Neural cell (in vitro differentiated cells): ENCODE data around the gene FOCAD. TPM values are rescaled to one million over a fixed set of nuclear protein-coding genes. Genes with fewer than 3 reads are reported as not detected.

Source experiments
- H2AFZ ChIP-seq: fragments of 200-600, 300-800 bp; sonication (generic), shearing (Covaris generic); 2 replicates; pipeline ENCODE4 v1.6.0; 2014; ENCODE audit warnings: low read depth, mild to moderate bottlenecking, antibody characterized with exemption, low read length, moderate library complexity
- H3F3A ChIP-seq: fragments of 200-600 bp; shearing (Covaris generic); 2 replicates; pipeline ENCODE4 v1.6.1; 2016; ENCODE audit warnings: mild to moderate bottlenecking, moderate library complexity, mixed read lengths, antibody characterized with exemption, low read length; ENCODE audit not compliant: insufficient read depth, poor library complexity, severe bottlenecking
- H3K27ac ChIP-seq: fragments of 200-600, 300-800 bp; sonication (generic), shearing (Covaris generic); 2 replicates; pipeline ENCODE4 v1.5.1; 2014; ENCODE audit warnings: mild to moderate bottlenecking, low read length, moderate library complexity
- H3K27me3 ChIP-seq: fragments of 300-800, 200-600 bp; sonication (generic), shearing (Covaris generic); 2 replicates; pipeline ENCODE4 v1.6.0; 2014; ENCODE audit warnings: mild to moderate bottlenecking, low read depth, low read length, moderate library complexity; ENCODE audit not compliant: insufficient read depth
- H3K36me3 ChIP-seq: fragments of 300-800, 200-600 bp; sonication (generic), shearing (Covaris generic); 2 replicates; pipeline ENCODE4 v1.5.1; 2014; ENCODE audit warnings: mild to moderate bottlenecking, antibody characterized with exemption, low read length, moderate library complexity; ENCODE audit not compliant: insufficient read depth
- H3K4me2 ChIP-seq: fragments of 300-800, 200-600 bp; sonication (generic), shearing (Covaris generic); 2 replicates; pipeline ENCODE4 v1.6.0; 2014; ENCODE audit warnings: mild to moderate bottlenecking, low read length
- H3K4me3 ChIP-seq: fragments of 300-800, 200-600 bp; sonication (generic), shearing (Covaris generic); 2 replicates; pipeline ENCODE4 v1.5.1; 2014; ENCODE audit warnings: mild to moderate bottlenecking, low read length, moderate library complexity
- H3K79me2 ChIP-seq: fragments of 200-600 bp; shearing (Covaris generic); replicated peaks from 2 replicates; pipeline ENCODE4 v1.6.0; 2014; ENCODE audit warnings: mild to moderate bottlenecking, low read length, moderate library complexity; ENCODE audit not compliant: insufficient read depth
- H3K9ac ChIP-seq: fragments of 300-800, 200-600 bp; sonication (generic), shearing (Covaris generic); 2 replicates; pipeline ENCODE4 v1.6.1; 2016; ENCODE audit warnings: mild to moderate bottlenecking, low read length, mixed read lengths
- H3K9me2 ChIP-seq: fragments of 200-600 bp; shearing (Covaris generic); 2 replicates; pipeline ENCODE4 v1.6.1; 2016; ENCODE audit warnings: mild to moderate bottlenecking, low read length, mixed read lengths; ENCODE audit not compliant: insufficient read depth
- H3K9me3 ChIP-seq: fragments of 200-600, 300-800 bp; sonication (generic), shearing (Covaris generic); 2 replicates; pipeline ENCODE4 v1.6.1; 2016; ENCODE audit warnings: mild to moderate bottlenecking, mixed run types, low read length, moderate library complexity, mixed read lengths
- H4K20me1 ChIP-seq: fragments of 200-600 bp; shearing (Covaris generic); 2 replicates; pipeline ENCODE4 v1.6.1; 2016; ENCODE audit warnings: mild to moderate bottlenecking, mixed run types; ENCODE audit not compliant: insufficient read depth
- EP300 ChIP-seq: fragments of 450-650 bp; conservative IDR thresholded peaks from 2 replicates; pipeline ENCODE4 v1.6.1; 2014; ENCODE audit warnings: antibody characterized with exemption, mild to moderate bottlenecking, moderate library complexity; ENCODE audit not compliant: poor library complexity, severe bottlenecking
- EZH2 ChIP-seq: fragments of 200-600, 300-800 bp; shearing (Covaris generic), sonication (generic); IDR thresholded peaks from 2 replicates; pipeline ENCODE4 v1.6.1; 2014; ENCODE audit warnings: antibody characterized with exemption, low read length, borderline replicate concordance, mild to moderate bottlenecking; ENCODE audit not compliant: insufficient read depth, poor library complexity, severe bottlenecking
- MXI1 ChIP-seq: fragments of 450-650 bp; conservative IDR thresholded peaks from 2 replicates; pipeline ENCODE4 v1.6.1; 2014; ENCODE audit warnings: antibody characterized with exemption, mild to moderate bottlenecking; ENCODE audit not compliant: poor library complexity, severe bottlenecking
- POLR2AphosphoS5 ChIP-seq: IDR thresholded peaks from 2 replicates; pipeline ENCODE4 v1.6.1; 2012
- RAD21 ChIP-seq: fragments of 450-650 bp; conservative IDR thresholded peaks from 2 replicates; pipeline ENCODE4 v1.6.1; 2014; ENCODE audit warnings: antibody characterized with exemption, mild to moderate bottlenecking, moderate library complexity
- REST ChIP-seq: IDR thresholded peaks from 2 replicates; pipeline ENCODE4 v1.6.1; 2012; ENCODE audit warnings: borderline replicate concordance
- SMC3 ChIP-seq: fragments of 450-650 bp; conservative IDR thresholded peaks from 2 replicates; pipeline ENCODE4 v1.6.1; 2014; ENCODE audit warnings: antibody characterized with exemption, mild to moderate bottlenecking, moderate library complexity; ENCODE audit not compliant: poor library complexity
- TAF1 ChIP-seq: IDR thresholded peaks from 2 replicates; pipeline ENCODE4 v1.6.1; 2012; ENCODE audit warnings: low read depth
- polyA plus RNA-seq: library from polyadenylated mRNA; depleted of rRNA; stranded (reverse); fragments of >200 nt; gene quantifications from 2 replicates; pipeline ENCODE4 v1.2.3, GENCODE V29; 2014
- TF ChIP-seq, protein P1 (sequence below): fragments of 450-650 bp; IDR thresholded peaks from 2 replicates; pipeline ENCODE4 v1.5.1; 2014; ENCODE audit warnings: antibody characterized with exemption, mild to moderate bottlenecking, moderate library complexity; ENCODE audit not compliant: poor library complexity, severe bottlenecking

The FOCAD gene
- polyA plus RNA-seq, 1 donor from 2014 or later, result 23.5 TPM

- H3K9ac ChIP-seq, result no peak overlapping the region
- H4K20me1 ChIP-seq, result no peaks in the 10 kb centered on the region
- H3K36me3 ChIP-seq, result no peaks in the 10 kb centered on the region
- no peak overlapping the region for H3K4me2 ChIP-seq
- no peaks in the 10 kb centered on the region for H3K27me3 ChIP-seq
- H3K79me2 ChIP-seq, result peaks cover 3% of the 10 kb centered on the region
- H2AFZ ChIP-seq, result no peak overlapping the region
- TF ChIP-seq REST, result no peak
- TF ChIP-seq RAD21, result no peak
- no peak for TF ChIP-seq TAF1
- TF ChIP-seq, protein P1, sequence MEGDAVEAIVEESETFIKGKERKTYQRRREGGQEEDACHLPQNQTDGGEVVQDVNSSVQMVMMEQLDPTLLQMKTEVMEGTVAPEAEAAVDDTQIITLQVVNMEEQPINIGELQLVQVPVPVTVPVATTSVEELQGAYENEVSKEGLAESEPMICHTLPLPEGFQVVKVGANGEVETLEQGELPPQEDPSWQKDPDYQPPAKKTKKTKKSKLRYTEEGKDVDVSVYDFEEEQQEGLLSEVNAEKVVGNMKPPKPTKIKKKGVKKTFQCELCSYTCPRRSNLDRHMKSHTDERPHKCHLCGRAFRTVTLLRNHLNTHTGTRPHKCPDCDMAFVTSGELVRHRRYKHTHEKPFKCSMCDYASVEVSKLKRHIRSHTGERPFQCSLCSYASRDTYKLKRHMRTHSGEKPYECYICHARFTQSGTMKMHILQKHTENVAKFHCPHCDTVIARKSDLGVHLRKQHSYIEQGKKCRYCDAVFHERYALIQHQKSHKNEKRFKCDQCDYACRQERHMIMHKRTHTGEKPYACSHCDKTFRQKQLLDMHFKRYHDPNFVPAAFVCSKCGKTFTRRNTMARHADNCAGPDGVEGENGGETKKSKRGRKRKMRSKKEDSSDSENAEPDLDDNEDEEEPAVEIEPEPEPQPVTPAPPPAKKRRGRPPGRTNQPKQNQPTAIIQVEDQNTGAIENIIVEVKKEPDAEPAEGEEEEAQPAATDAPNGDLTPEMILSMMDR, result no peak
- no peak for TF ChIP-seq EZH2
- TF ChIP-seq POLR2AphosphoS5, result no peak
- no peak for TF ChIP-seq MXI1
- no peak for TF ChIP-seq EP300
- TF ChIP-seq SMC3, result no peak
- H3K4me3 ChIP-seq, result no peak overlapping the region
- no peaks in the 10 kb centered on the region for H3F3A ChIP-seq
- H3K9me2 ChIP-seq, result no peaks in the 10 kb centered on the region
- no peak overlapping the region for H3K27ac ChIP-seq
- H3K9me3 ChIP-seq, result no peaks in the 10 kb centered on the region
These were observed 20.9 kb upstream of the FOCAD start for GRCh38 chr9:20663133-20663532.

DNA sequence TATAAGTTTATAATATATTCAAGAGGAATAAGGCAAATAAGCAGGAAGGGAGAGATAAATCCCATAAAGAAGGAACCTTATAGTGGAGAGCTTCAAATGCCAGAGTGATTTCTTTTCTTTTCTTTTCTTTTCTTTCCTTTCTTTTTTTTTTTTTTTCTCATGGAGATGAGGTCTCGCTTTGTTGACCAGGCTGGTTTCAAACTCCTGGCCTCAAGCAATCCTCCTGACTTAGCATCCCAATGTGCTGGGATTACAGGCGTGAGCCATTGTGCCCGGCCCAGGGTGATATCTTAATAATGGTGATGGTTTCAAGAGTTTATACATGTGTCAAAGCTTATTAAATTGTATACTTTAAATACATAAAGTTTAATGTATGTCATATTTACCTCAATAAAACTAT lies 19.6 kb upstream of the FOCAD start:
- no peaks in the 10 kb centered on the region for H3K36me3 ChIP-seq

More for the DNA sequence above, 19.6 kb upstream of the FOCAD start:
- Histone ChIP-seq H3K4me3 (no peak overlapping the region), H3K27me3 (no peaks in the 10 kb centered on the region), H2AFZ (no peak overlapping the region), H3K9me3 (no peaks in the 10 kb centered on the region), H3K9me2 (no peaks in the 10 kb centered on the region), H3K9ac (no peak overlapping the region), H3K79me2 (peaks cover 3% of the 10 kb centered on the region), H3F3A (no peaks in the 10 kb centered on the region), H3K27ac (no peak overlapping the region), H4K20me1 (no peaks in the 10 kb centered on the region), H3K4me2 (no peak overlapping the region)
- TF ChIP-seq REST (no peak), SMC3 (no peak), RAD21 (no peak), EZH2 (no peak)
